Mucosa of stomach (tissue), 1 donor: ENCODE results near the gene CNTNAP5.

ENCODE experiments used
- H3K27me3 ChIP-seq: one replicate; pipeline ENCODE4 v1.7.0; 2013; ENCODE audit warnings: mild to moderate bottlenecking, low read length; ENCODE audit not compliant: control insufficient read depth, insufficient read depth
- H3K36me3 ChIP-seq: one replicate; pipeline ENCODE4 v1.7.0; 2013; ENCODE audit warnings: low read length; ENCODE audit not compliant: control insufficient read depth, insufficient read depth
- H3K4me1 ChIP-seq: one replicate; pipeline ENCODE4 v1.7.0; 2013; ENCODE audit warnings: mild to moderate bottlenecking, low read length; ENCODE audit not compliant: control insufficient read depth, insufficient read depth
- H3K4me3 ChIP-seq: one replicate; pipeline ENCODE4 v1.7.0; 2013; ENCODE audit warnings: low read length
- H3K9ac ChIP-seq: one replicate; pipeline ENCODE4 v1.7.0; 2013; ENCODE audit warnings: mild to moderate bottlenecking, low read length, moderate library complexity
- H3K9me3 ChIP-seq: one replicate; pipeline ENCODE4 v1.7.0; 2013; ENCODE audit warnings: mild to moderate bottlenecking, low read length, moderate library complexity; ENCODE audit not compliant: control insufficient read depth
- donor health status: Pancreatic carcinoma.

The CNTNAP5 gene

DNA sequence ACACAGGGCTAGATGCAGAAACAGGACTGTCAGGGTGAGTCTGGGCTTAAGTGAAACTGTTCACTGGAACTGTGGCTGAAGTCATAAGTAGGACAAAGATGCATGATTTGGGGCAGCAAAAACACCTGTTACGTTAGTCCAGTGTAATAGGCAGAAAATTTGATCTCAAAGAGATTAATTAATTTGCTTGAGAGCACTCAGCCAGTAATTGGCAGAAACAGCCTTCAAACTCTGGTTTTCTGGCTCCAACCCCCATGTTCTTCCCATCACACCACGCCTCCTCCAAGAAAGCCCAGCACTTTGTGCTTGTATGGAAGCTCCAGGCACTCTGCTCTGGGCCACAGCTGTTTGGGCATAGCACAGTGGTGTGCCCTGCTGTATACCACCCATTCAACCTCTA is 54.0 kb downstream of the CNTNAP5 start:
- H3K9me3 ChIP-seq: no peaks in the 10 kb centered on the region
- H3K36me3 ChIP-seq: no peaks in the 10 kb centered on the region
- H3K27me3 ChIP-seq: no peaks in the 10 kb centered on the region
- H3K4me3 ChIP-seq: no peak overlapping the region
- H3K4me1 ChIP-seq: no peaks in the 10 kb centered on the region
- no peak overlapping the region for H3K9ac ChIP-seq

DNA sequence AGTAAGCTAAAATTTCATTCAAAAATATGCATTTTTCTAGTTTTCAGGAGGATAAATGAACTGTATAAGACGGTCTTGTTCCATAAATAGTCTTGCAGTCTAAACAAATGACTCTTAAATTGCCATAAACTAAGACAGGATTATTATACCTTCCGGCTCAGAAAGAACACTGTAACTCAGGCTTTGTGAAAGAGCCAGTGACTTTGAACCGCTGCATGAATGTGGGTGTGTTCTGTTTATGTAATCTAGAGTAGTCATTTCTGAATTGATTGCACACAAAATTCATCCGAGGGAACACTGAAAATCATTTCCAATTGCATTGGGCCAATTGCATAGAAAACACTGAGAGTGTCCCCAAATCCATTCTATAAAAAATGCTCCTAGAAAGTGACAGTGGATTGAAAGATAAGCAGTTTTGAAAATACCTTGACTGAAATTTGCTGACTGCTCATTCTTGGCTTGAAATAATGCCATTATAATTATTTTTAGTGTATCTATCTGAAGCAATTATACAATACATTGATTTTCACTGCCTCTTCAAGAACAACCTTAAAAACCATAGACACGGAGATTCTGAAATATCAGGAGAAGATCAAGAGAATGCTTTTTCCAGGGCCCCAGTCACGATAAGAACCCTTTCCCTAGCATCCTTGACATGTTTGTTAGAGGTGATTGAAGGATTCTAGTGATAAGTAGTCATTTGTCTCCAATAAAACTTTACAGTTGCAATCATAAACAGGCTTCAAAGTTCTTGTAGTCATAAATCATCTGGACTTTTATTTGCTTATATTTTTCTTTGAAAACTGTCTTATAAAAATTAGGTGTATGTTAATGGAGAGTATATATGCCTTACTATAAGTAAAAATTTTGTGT is 55.4 kb downstream of the CNTNAP5 start:
- no peaks in the 10 kb centered on the region for H3K4me1 ChIP-seq

DNA sequence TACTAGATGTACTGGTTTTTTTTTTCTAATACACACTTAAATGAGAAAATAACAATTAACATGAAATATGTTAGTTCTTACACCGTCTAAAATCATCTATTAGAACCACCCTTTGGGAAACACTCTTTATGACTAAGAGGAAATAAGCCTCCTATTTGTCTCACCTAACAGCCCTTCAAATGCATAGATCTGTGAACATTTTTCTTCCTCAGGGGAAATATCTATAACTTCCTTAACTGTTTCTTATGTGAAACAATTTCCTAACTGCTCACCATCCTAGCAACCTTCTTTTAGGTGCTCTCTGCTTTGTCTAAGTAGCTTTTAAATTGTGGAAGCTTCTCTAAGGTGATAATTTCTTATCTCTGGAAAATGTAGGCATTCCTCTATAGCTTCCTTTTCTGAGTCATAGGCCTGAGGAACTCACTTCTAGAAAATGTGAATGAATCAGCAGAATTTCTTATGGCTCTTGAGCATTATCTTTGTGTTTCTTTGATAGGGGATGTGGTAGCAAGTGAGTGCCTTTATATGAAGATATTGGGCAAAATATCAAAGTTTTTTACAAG is 56.1 kb downstream of the CNTNAP5 start:
- H3K9me3 ChIP-seq: no peaks in the 10 kb centered on the region
- H3K27me3 ChIP-seq: no peaks in the 10 kb centered on the region
- no peaks in the 10 kb centered on the region for H3K4me1 ChIP-seq
- no peak overlapping the region for H3K4me3 ChIP-seq
- no peaks in the 10 kb centered on the region for H3K36me3 ChIP-seq
- H3K9ac ChIP-seq: no peak overlapping the region

More for the DNA sequence above, 55.4 kb downstream of the CNTNAP5 start:
- no peaks in the 10 kb centered on the region for H3K27me3 ChIP-seq
- no peak overlapping the region for H3K9ac ChIP-seq
- no peaks in the 10 kb centered on the region for H3K9me3 ChIP-seq
- H3K4me3 ChIP-seq: no peak overlapping the region
- H3K36me3 ChIP-seq: no peaks in the 10 kb centered on the region

DNA sequence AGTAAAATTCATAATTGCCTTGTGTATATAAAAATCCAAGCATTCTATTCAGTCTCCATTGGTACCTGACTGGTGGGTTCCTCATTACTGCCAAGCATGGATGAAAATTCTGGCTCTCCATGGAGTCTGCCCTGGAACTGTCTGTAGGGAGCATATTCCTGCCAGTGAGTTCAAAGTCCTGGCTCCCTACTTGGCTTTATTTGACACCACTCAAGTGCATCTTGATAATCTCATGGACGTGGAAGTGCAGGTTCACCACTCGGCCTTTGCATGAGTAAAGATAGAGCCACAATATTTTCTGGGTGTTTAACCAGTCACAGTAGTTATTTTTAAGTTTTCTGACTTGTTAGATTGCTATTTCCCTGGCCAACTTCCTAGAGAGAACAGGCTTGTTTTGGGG is 63.5 kb downstream of the CNTNAP5 start:
- Histone ChIP-seq H3K9ac (no peak overlapping the region), H3K27me3 (no peaks in the 10 kb centered on the region), H3K36me3 (no peaks in the 10 kb centered on the region), H3K9me3 (no peaks in the 10 kb centered on the region), H3K4me1 (no peaks in the 10 kb centered on the region), H3K4me3 (no peak overlapping the region)

DNA sequence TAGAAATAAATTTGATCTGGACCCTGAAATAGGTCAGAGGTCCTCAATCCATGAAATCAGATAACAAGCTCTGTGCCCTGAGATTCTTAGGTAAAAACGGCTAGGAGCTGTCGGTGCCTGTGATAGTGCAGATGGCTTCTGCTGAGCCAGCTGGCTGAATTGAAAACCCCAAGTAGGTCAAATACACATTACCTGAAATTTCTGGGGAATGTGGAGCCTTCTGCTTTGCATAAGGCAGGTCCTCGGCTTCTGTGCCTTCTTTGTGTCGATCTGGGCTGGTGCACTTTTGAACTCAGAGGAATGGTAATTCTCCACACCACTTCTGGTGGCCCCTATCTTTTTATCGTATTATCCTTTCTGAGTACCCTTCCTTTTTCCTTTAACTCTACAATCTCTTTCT is 66.6 kb downstream of the CNTNAP5 start:
- H3K9me3 ChIP-seq: no peaks in the 10 kb centered on the region

DNA sequence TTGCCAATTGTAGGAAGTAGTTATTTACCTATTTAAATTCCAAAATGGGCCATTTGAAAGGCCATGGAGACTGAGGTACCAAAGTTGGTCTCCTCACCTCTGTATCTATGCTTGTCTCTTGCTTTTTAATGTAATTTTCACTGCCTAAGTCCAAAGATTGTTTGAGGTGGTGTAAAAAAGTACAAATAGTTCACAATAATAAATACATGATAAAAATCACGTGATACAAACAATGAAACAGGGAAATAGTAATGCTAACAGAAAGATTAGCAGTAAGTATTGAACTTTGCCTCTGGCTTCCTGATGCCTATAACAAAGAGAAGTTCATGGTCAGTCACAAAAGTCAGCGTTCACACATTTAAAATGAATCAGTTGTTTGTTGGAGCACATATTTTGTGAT is 67.6 kb downstream of the CNTNAP5 start:
- no peak overlapping the region for H3K9ac ChIP-seq
- H3K27me3 ChIP-seq: no peaks in the 10 kb centered on the region
- H3K4me3 ChIP-seq: no peak overlapping the region
- H3K9me3 ChIP-seq: no peaks in the 10 kb centered on the region
- H3K4me1 ChIP-seq: no peaks in the 10 kb centered on the region
- H3K36me3 ChIP-seq: no peaks in the 10 kb centered on the region

More for the DNA sequence above, 66.6 kb downstream of the CNTNAP5 start:
- Histone ChIP-seq H3K27me3 (no peaks in the 10 kb centered on the region), H3K4me3 (no peak overlapping the region), H3K36me3 (no peaks in the 10 kb centered on the region), H3K9ac (no peak overlapping the region), H3K4me1 (no peaks in the 10 kb centered on the region)

DNA sequence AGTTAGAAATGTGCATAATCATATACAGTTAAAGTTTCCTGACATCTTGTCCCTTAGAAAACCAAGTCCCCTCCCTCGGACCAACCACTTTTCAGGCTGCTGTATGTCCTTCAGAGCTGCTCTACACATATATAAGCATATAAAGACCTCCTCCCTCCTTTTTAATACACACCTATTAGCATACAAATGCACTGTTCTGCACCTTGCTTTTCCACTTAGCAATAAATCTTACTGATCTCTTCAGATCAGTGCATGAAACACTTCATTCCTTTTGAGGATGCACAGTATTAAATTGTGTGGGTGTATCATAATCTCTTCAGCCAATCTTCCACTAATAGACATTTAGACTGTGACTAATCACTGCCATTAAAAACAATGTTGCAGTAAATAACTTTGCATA is 79.8 kb downstream of the CNTNAP5 start:
- no peaks in the 10 kb centered on the region for H3K36me3 ChIP-seq
- no peaks in the 10 kb centered on the region for H3K4me1 ChIP-seq
- no peak overlapping the region for H3K4me3 ChIP-seq
- H3K9ac ChIP-seq: no peak overlapping the region
- H3K9me3 ChIP-seq: no peaks in the 10 kb centered on the region
- no peaks in the 10 kb centered on the region for H3K27me3 ChIP-seq

DNA sequence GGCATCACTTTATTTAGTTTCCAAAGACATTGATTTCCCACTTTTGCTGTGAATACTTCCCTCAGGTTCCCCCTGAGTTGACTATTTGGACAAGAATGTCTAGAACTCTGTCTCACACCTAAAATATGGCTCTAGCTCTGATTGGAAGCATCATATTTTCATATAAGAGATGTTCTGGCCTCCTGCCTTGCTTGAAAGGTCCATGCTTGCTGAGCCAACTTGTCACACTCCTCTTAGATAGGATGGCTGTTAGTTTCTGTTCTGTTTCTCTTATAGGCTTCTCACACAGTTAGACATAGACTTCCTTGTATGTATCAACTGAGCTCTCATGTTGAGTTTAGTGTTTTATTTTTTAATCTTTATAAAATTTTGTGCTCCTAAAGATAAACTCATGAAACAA is 87.1 kb downstream of the CNTNAP5 start:
- Histone ChIP-seq H3K4me3 (no peak overlapping the region), H3K4me1 (no peaks in the 10 kb centered on the region), H3K27me3 (no peaks in the 10 kb centered on the region), H3K9me3 (no peaks in the 10 kb centered on the region), H3K9ac (no peak overlapping the region), H3K36me3 (no peaks in the 10 kb centered on the region)

DNA sequence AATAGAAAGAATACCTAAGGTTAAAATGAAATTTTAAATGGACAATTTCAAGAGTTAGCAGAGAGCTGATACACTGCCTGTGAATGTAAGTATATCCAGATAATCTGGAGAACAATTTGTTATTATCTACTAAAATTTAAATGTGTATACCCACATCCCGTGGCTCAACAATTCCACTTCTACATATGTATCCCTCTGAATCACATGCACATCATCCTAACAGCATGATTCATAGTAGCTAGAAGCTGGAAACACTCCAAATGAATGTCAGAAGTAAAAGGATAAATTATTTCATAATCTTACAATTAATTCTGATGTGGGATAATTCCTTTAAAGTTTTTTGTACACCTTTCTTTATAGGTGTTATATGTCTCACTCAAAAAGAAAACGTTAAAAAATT is 87.9 kb downstream of the CNTNAP5 start:
- H3K4me3 ChIP-seq: no peak overlapping the region
- H3K27me3 ChIP-seq: no peaks in the 10 kb centered on the region
- no peaks in the 10 kb centered on the region for H3K9me3 ChIP-seq
- H3K4me1 ChIP-seq: no peaks in the 10 kb centered on the region
- no peaks in the 10 kb centered on the region for H3K36me3 ChIP-seq
- no peak overlapping the region for H3K9ac ChIP-seq

DNA sequence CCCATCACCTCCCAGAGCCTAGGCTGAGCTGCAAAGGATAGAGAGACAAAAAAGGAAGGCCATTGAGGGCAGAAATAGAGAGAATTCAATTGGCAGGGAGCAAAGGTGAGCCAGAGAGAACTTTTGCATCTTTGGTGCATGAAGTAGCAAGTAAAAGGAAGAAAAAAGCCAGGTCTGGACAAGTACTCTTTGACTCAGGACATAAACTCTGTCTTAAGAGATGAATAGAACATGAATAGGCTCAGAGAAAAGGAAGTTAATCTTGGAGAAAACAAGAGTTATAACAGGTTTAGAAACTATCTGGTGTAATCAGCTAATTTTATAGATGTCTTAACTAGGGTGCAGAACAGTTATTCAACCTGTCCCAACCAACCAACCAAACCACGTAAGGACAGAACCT is 95.2 kb downstream of the CNTNAP5 start:
- H3K27me3 ChIP-seq: no peaks in the 10 kb centered on the region
- H3K4me1 ChIP-seq: no peaks in the 10 kb centered on the region
- no peak overlapping the region for H3K4me3 ChIP-seq
- no peaks in the 10 kb centered on the region for H3K36me3 ChIP-seq
- H3K9ac ChIP-seq: no peak overlapping the region
- no peaks in the 10 kb centered on the region for H3K9me3 ChIP-seq

DNA sequence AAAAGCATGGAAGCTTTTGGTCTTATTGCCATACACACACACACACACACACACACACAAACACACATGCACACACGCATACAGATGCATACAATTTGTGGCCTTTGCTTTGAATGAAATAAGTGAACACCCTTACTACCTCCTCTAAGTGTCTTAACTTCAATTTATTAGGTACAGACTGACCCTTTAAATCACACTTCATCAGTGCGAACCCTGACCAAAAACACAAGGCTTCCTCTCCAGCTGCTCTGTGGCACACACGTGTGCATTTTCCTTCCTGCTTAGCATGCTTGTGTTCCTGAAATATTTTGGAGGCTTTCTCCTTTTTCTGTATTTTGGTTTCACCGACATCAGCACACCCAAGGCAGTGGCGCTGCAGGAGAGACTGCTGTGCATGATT is 96.0 kb downstream of the CNTNAP5 start:
- H3K9ac ChIP-seq: no peak overlapping the region
- no peaks in the 10 kb centered on the region for H3K27me3 ChIP-seq
- H3K9me3 ChIP-seq: no peaks in the 10 kb centered on the region
- no peaks in the 10 kb centered on the region for H3K36me3 ChIP-seq
- no peaks in the 10 kb centered on the region for H3K4me1 ChIP-seq
- H3K4me3 ChIP-seq: no peak overlapping the region

DNA sequence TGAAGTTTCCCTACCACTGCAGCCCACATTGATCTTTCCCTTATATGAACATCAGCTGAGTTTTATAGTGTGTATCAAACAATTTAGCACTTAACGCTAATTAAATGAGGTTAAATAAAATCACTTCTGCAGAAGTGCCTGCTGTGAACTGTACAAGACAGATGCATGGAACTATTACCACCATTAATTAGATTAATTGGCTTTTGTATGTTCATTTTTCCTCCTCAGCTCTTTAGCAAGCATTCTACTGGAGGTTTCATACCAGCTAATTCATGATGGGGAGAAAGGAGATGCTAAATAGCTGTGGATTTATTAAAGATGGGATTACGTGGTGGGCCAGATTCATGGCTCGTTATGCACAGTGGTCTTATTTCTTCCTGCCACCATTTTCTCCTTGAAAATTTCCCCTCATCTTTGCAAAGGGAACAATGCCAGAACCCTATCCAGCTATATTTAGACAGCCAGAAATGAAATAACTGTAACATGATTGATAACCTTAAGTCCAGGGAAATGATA is 96.7 kb downstream of the CNTNAP5 start:
- Histone ChIP-seq H3K4me1 (no peaks in the 10 kb centered on the region), H3K4me3 (no peak overlapping the region), H3K9me3 (no peaks in the 10 kb centered on the region), H3K27me3 (no peaks in the 10 kb centered on the region), H3K9ac (no peak overlapping the region), H3K36me3 (no peaks in the 10 kb centered on the region)
